Mammary epithelial cell (primary cell): ENCODE data around the gene IL17RA.

Experiments used
- CTCF ChIP-seq, 2 donors: IDR thresholded peaks in 1 of 2; conservative IDR thresholded peaks in 1 of 2; 2 replicates each; pipeline ENCODE4 v1.5.1; 2011 to 2012; ENCODE audit warnings: inconsistent platforms in 2 of 2, low read length in 2 of 2, mild to moderate bottlenecking in 2 of 2, control low read depth in 1 of 2, low read depth in 1 of 2; ENCODE audit not compliant: insufficient read depth in 1 of 2; ENCODE audit errors: extremely low read depth in 1 of 2
- EZH2 ChIP-seq: IDR thresholded peaks from 2 replicates; pipeline ENCODE4 v1.6.1; 2012; ENCODE audit warnings: low read length, inconsistent platforms, borderline replicate concordance

DNA sequence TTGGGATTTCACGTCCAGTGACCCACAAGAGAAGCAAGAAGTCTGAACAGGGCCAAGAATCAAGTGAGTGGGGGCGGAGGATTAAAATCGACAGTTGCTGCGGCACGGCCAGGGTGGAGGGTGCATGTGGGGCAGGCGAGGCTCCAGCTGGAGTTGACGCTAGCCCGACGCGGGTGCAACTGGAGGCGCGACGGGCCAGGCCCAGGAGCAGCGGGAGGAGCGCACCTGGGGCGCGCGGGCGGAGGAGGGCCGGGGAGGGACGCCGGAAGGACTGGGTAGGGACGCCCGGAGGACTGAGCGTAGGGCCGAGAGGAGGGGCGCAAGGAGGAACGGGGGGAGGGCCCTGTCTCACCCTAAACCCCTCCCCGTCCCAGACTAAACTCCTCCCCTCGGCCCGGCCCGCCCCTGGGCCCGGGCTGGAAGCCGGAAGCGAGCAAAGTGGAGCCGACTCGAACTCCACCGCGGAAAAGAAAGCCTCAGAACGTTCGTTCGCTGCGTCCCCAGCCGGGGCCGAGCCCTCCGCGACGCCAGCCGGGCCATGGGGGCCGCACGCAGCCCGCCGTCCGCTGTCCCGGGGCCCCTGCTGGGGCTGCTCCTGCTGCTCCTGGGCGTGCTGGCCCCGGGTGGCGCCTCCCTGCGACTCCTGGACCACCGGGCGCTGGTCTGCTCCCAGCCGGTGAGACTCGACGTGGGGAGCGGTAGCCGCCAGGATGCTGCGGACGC lies at the start of gene IL17RA:
- TF ChIP-seq CTCF (conservative IDR thresholded peaks at IDR 0.05 in 1 of 2, IDR thresholded peaks at IDR 0.05 in 1 of 2; ENCODE audit: extremely low read depth in 1 of 2, insufficient read depth in 1 of 2, low read depth in 1 of 2, low read length in 2 of 2): no peak
- TF ChIP-seq EZH2: no peak
